Transverse colon (tissue), 4 donors: ENCODE data around the gene CRYAB. TPM values are rescaled to one million over a fixed set of nuclear protein-coding genes. Genes with fewer than 3 reads are reported as not detected.

ENCODE experiments used
- DNase-seq: peaks from one replicate; pipeline ENCODE4 v3.0.0-alpha.2; 2019
- H3K27ac ChIP-seq, 4 donors: fragments of 200-600 bp; sonication (generic); 2 replicates each; pipeline ENCODE4 v1.5.1; 2016 to 2018; ENCODE audit warnings: inconsistent platforms in 4 of 4
- H3K27me3 ChIP-seq: fragments of 200-600 bp; sonication (generic); 2 replicates; pipeline ENCODE4 v1.5.1; 2017; ENCODE audit warnings: inconsistent platforms
- H3K36me3 ChIP-seq, 4 donors: fragments of 200-600 bp; sonication (generic); 2 replicates each; pipeline ENCODE4 v1.5.1; 2017 to 2019; ENCODE audit warnings: inconsistent platforms in 4 of 4
- H3K4me1 ChIP-seq, 4 donors: fragments of 200-600 bp; sonication (generic); 2 replicates each; pipeline ENCODE4 v1.5.1; 2017 to 2020; ENCODE audit warnings: inconsistent platforms in 4 of 4
- H3K4me3 ChIP-seq, 4 donors: fragments of 200-600 bp; sonication (generic); 1 replicate in 1 of 4; 2 replicates in 3 of 4; pipeline versions ENCODE4 v1.5.1 to v1.6.1; 2017 to 2019; ENCODE audit warnings: inconsistent platforms in 4 of 4
- H3K9me3 ChIP-seq, 2 donors: fragments of 200-600 bp; sonication (generic); 2 replicates each; pipeline ENCODE4 v1.5.1; 2017 to 2019; ENCODE audit warnings: inconsistent platforms in 2 of 2
- EP300 ChIP-seq: sonication (generic); formaldehyde crosslinking; IDR thresholded peaks from one replicate; pipeline ENCODE4 v1.6.1; 2017; ENCODE audit warnings: antibody characterized with exemption, low read depth
- POLR2A ChIP-seq: fragments of 450-650 bp; IDR thresholded peaks from one replicate; pipeline ENCODE4 v1.6.1; 2016; ENCODE audit warnings: antibody characterized with exemption, mild to moderate bottlenecking, moderate library complexity
- POLR2AphosphoS5 ChIP-seq, 3 donors: sonication (generic); formaldehyde crosslinking; IDR thresholded peaks; one replicate each; pipeline ENCODE4 v1.6.1; 2016; ENCODE audit warnings: antibody characterized with exemption in 3 of 3
- WGBS, 2 donors: methylation state at CpG; one replicate each; pipeline ENCODE4 v1.1.5; 2018; ENCODE audit warnings: low coverage in 1 of 2; 5-methylcytosine and 5-hydroxymethylcytosine counted together
- in situ Hi-C, 4 donors: fragments of 200-750 bp; cut with MboI; loops; one replicate each; pipeline versions ENCODE4 v1.15.0 to v1.15.1; 2017; ENCODE audit warnings: low sequenced_read_pairs in 3 of 4, low pct_ligation_motif_present in 1 of 4, low pct_unique_long_range_greater_than_20kb in 1 of 4
- intact Hi-C: fragments of 100-400 bp; cut with DNase I; formaldehyde crosslinking; loops from one replicate; pipeline ENCODE4 v1.15.1; 2023; ENCODE audit warnings: low total_unique reads
- total RNA-seq, 4 donors: library from RNA; depleted of rRNA; stranded (reverse); fragments of >200 nt; gene quantifications; one replicate each; pipeline ENCODE4 v1.1.0, GENCODE V29; 2016
- TF ChIP-seq, protein P1 (sequence below), 5 experiments: fragments of 200-600 bp in 3 of 5; fragments of 450-650 bp in 2 of 5; sonication (generic) in 3 of 5; IDR thresholded peaks; 1 replicate in 2 of 5; 2 replicates in 3 of 5; pipeline ENCODE4 v1.5.1; 2016 to 2017; ENCODE audit warnings: antibody characterized with exemption in 5 of 5, inconsistent platforms in 3 of 5, mild to moderate bottlenecking in 2 of 5, moderate library complexity in 1 of 5

CRYAB gene
- total RNA-seq, 4 donors from 2014 or later, result 38.0 to 112 (median 68.2) TPM

DNA sequence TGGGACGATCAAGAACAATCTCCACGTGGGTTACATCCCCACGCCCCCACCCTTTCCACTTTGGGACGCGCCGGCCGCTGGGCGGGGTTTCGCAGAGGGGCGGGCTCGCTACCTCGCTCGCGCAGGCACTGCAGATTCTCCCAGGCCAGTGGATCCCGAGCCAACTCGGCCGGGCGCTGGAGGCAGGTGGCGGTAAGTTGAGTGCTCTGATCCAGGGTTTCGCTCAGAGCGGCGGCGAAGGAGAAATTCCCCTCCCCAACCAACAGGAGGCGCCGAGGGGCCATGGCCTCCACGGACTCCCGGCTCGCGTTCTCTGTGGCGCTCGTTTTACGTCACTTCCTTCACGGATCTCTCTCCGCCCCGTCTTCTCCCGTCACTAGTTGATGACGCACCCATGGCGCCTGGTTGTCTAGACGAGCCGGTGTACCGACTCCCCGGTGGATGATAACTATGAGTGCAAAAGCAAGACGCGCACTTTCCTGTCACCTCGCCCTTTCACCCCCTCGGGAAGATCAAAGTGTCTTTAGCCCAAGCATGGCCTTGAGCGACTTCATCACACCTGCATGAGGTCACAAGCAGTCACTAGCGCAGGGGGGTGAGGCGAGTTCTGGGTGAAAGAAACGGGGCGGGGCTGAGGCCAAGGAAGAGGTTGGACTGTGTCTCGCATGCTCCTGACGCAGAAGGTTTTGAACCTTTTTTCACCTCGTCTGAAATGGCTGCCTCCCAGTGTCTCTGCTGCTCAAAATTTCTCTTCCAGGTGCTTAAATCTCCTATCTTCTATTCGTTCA is 32.5 kb downstream of the CRYAB start, which contains the start of the genes CFAP68 and FDXACB1:
Gene CFAP68, plus strand, starts transcription at position 693 of the 788 bp plus-strand sequence. Its CDS starts 20 bp downstream, at position 713.
Gene FDXACB1, minus strand, starts transcription at position 317 of the 788 bp plus-strand sequence. Its CDS starts 33 bp downstream, at position 284.
- in situ Hi-C loops, result loop anchor here in 2 of 4 donors (10.0 kb wide), 3 partner anchors 46 to 206 kb away; partner anchors contain the start of genes SDHD (in 1 of the 2) and TIMM8B (in 1 of the 2)
- TF ChIP-seq POLR2AphosphoS5 (IDR thresholded peaks at IDR 0.05) (peak; percentile 33 to 80 (median 71)), EP300 (peak; percentile 21), POLR2A (peak; percentile 51)
- TF ChIP-seq, protein P1, sequence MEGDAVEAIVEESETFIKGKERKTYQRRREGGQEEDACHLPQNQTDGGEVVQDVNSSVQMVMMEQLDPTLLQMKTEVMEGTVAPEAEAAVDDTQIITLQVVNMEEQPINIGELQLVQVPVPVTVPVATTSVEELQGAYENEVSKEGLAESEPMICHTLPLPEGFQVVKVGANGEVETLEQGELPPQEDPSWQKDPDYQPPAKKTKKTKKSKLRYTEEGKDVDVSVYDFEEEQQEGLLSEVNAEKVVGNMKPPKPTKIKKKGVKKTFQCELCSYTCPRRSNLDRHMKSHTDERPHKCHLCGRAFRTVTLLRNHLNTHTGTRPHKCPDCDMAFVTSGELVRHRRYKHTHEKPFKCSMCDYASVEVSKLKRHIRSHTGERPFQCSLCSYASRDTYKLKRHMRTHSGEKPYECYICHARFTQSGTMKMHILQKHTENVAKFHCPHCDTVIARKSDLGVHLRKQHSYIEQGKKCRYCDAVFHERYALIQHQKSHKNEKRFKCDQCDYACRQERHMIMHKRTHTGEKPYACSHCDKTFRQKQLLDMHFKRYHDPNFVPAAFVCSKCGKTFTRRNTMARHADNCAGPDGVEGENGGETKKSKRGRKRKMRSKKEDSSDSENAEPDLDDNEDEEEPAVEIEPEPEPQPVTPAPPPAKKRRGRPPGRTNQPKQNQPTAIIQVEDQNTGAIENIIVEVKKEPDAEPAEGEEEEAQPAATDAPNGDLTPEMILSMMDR (IDR thresholded peaks at IDR 0.05), result peak; percentile 94 to 99 (median 98)
- H3K4me3 ChIP-seq, result peak within 1 kb of the TSS; percentile 48 to 58 (median 49)
- 1% methylated on average over 52 of the region's 55 CpGs; no CpG with 5 or more reads in 1 of the 2 donors for WGBS, 2 donors
- peak; percentile 97 for DNase-seq
- H3K4me1 ChIP-seq, result peaks cover 6 to 16% (median 9%) of the 10 kb centered on the region in 4 donors
- H3K27me3 ChIP-seq, result no peaks in the 10 kb centered on the region
- intact Hi-C loops, result loop anchor here (5.0 kb wide), 1 partner anchor 98 kb away; no protein-coding TSS in a partner anchor
- H3K9me3 ChIP-seq, result no peaks in the 10 kb centered on the region
- peak within 1 kb of the TSS; percentile 88 to 96 (median 92) for H3K27ac ChIP-seq
- H3K36me3 ChIP-seq, result no peaks in the 10 kb centered on the region

- 0 to 1% methylated on average over 2 to 13 of the region's 13 CpGs for WGBS, 2 donors
- Histone ChIP-seq H3K9me3 (no peaks in the 10 kb centered on the region), H3K27me3 (no peaks in the 10 kb centered on the region), H3K36me3 (no peaks in the 10 kb centered on the region), H3K4me3 (peak overlapping the region; percentile 48 to 58 (median 49)), H3K27ac (peak overlapping the region; percentile 88 to 96 (median 92)), H3K4me1 (peaks cover 6 to 16% (median 9%) of the 10 kb centered on the region in 4 donors)
- intact Hi-C loops, result loop anchor here (5.0 kb wide), 1 partner anchor 99 kb away; no protein-coding TSS in a partner anchor
- DNase-seq, result no peak
- TF ChIP-seq, protein P1 (IDR thresholded peaks at IDR 0.05), result no peak
- TF ChIP-seq POLR2A (no peak), EP300 (no peak), POLR2AphosphoS5 (IDR thresholded peaks at IDR 0.05) (no peak)
- in situ Hi-C loops, result loop anchor here in 2 of 4 donors (10.0 kb wide), 3 partner anchors 46 to 206 kb away; partner anchors contain the start of genes SDHD (in 1 of the 2) and TIMM8B (in 1 of the 2)
Observed at GRCh38 chr11:111878385-111878848, 33.2 kb downstream of the CRYAB start.

DNA sequence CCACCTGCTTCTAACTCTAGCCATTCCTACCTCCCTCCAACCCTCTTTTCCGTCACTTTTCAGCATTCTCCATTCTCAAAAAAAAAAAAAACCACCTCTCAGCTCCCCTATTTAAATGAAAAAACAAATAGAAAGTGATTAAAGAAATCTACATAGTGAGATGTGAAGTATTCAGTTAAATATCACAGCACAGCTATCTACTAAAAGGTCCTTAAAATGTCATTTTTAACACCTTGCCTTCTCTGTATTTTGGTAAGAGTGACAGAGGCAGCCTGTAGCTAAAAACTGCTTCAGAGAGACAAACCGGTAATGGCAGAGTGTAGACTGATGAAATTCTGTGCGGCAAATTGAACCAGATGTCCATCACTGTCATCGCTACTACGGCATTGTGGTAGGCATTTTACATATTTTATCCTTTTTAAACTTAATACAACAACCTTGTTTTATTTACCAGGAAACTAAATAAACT is 39.8 kb downstream of the CRYAB start:
- H3K4me1 ChIP-seq, result peaks cover 0 to 14% (median 11%) of the 10 kb centered on the region in 4 donors
- peaks cover 0 to 13% (median 4%) of the 10 kb centered on the region in 4 donors for H3K36me3 ChIP-seq
- DNase-seq, result no peak
- peak overlapping the region; percentile 85 to 96 (median 94) for H3K4me3 ChIP-seq
- no peaks in the 10 kb centered on the region for H3K9me3 ChIP-seq
- no peaks in the 10 kb centered on the region for H3K27me3 ChIP-seq
- H3K27ac ChIP-seq, result peak overlapping the region; percentile 89 to 96 (median 94)
- intact Hi-C loops (no loop called here), in situ Hi-C loops (loop anchor here in 2 of 4 donors (10.0 kb wide), 3 partner anchors 53 to 213 kb away; partner anchors contain the start of genes SDHD (in 1 of the 2) and TIMM8B (in 1 of the 2))
- no peak for TF ChIP-seq EP300
- TF ChIP-seq POLR2AphosphoS5 (IDR thresholded peaks at IDR 0.05), result no peak
- TF ChIP-seq POLR2A, result no peak
- TF ChIP-seq, protein P1 (IDR thresholded peaks at IDR 0.05), result no peak
- 51 to 52% methylated on average over 5 of the region's 5 CpGs for WGBS, 2 donors
